ENCODE data around the gene SPRR1B. TPM values are rescaled to one million over a fixed set of nuclear protein-coding genes. Genes with fewer than 3 reads are reported as not detected.

SPRR1B gene
- total RNA-seq: not detected

DNA sequence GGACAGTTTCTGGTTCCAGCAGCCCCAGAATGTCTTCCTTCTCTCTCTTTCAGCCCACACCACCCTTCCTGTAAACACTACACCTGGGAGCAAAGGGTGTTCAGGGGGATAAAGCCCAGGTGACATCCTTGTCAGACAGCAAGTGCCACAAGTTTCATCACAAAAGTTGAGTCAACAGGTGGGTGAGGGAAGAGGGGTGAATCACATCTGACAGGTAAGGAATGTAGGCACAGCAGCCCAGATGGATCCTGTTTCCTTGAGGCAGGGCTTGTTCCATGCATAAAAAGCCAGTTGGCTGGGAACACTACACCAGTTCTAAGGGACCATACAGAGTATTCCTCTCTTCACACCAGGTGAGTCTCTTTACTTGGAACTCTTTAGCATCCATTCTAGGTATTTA, at the start of gene SPRR1B:
TSS of gene SPRR1B (plus strand) at position 309 of the 400 bp plus-strand sequence. CDS start 1,143 bp downstream, outside the sequence.

GRCh38 chr1:152983743-152984142, 47.3 kb upstream of the SPRR1B start, which contains the start of gene SPRR1A:
SPRR1A (plus strand) TSS chr1:152984081; CDS start chr1:152985231, 1,150 bp downstream.

GRCh38 chr1:153001382-153001781, 29.6 kb upstream of the SPRR1B start, which contains the start of gene SPRR3:
SPRR3 (plus strand) TSS chr1:153001749; CDS start chr1:153003021, 1,272 bp downstream.

GRCh38 chr1:153040950-153041631, 10.1 kb downstream of the SPRR1B start, which contains the start of gene SPRR2D:
SPRR2D (minus strand) TSS chr1:153041120; CDS start chr1:153040346, 774 bp downstream.

GRCh38 chr1:153057375-153057774, 26.4 kb downstream of the SPRR1B start, which contains the start of gene SPRR2A:
SPRR2A (minus strand) TSS chr1:153057512; CDS start chr1:153056735, 777 bp downstream.

DNA sequence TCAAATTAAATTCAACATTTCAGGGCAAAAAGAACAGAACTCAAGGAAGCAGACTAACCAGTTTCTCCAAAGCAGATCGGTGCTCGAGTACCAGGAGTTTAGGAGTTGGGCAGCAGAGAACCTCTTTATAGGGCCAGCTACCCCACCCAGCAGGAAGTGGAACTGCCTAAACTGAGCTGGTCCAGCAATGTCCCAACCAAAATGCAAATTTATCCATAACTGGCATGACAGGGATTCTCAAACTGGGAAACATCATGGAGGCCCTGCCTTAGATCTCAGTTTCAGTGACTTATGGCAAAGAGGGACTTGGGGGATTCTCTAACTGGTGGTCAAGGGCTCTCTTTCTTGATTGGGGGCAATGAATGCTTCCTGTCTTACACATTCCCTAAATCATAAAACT, 40.5 kb downstream of the SPRR1B start, which contains the start of gene SPRR2B:
TSS of gene SPRR2B (minus strand) at position 101 of the 400 bp plus-strand sequence. CDS start 772 bp downstream, outside the sequence.

Small RNAs within 50 kb of the gene (small RNA-seq; reads per million reads assigned to genes)
- not detected for gene AL356867.1 (ENCODE audit: low replicate concordance)
- gene RF00322 (ENCODE audit: low replicate concordance): not detected
- not detected for gene SPRR1A (ENCODE audit: low replicate concordance)

Other genes starting within 250 kb of the SPRR1B start
- not detected for gene LCE1E, start 244.9 kb upstream of the SPRR1B start, total RNA-seq
- gene LCE1D, start 234.5 kb upstream of the SPRR1B start, total RNA-seq: not detected
- not detected for gene LCE1C, start 224.6 kb upstream of the SPRR1B start, total RNA-seq
- not detected for gene LCE1B, start 219.2 kb upstream of the SPRR1B start, total RNA-seq
- gene LCE1A, start 203.7 kb upstream of the SPRR1B start, total RNA-seq: not detected
- not detected for gene LCE6A, start 188.3 kb upstream of the SPRR1B start, total RNA-seq
- not detected for gene LCE7A, start 171.2 kb upstream of the SPRR1B start, total RNA-seq
- not detected for gene SMCP, start 152.9 kb upstream of the SPRR1B start, total RNA-seq
- not detected for gene IVL, start 122.7 kb upstream of the SPRR1B start, total RNA-seq
- gene SPRR5, start 84.0 kb upstream of the SPRR1B start, total RNA-seq: not detected
- gene SPRR4, start 60.6 kb upstream of the SPRR1B start, total RNA-seq: not detected
- not detected for gene SPRR1A, start 47.1 kb upstream of the SPRR1B start, total RNA-seq
- not detected for gene SPRR3, start 29.5 kb upstream of the SPRR1B start, total RNA-seq
- gene SPRR2D, start 9.9 kb downstream of the SPRR1B start, total RNA-seq: not detected
- gene SPRR2A, start 26.3 kb downstream of the SPRR1B start, total RNA-seq: not detected
- gene SPRR2B, start 40.4 kb downstream of the SPRR1B start, total RNA-seq: not detected
- not detected for gene SPRR2E, start 63.3 kb downstream of the SPRR1B start, total RNA-seq
- gene SPRR2F, start 82.3 kb downstream of the SPRR1B start, total RNA-seq: not detected
- not detected for gene SPRR2G, start 119.7 kb downstream of the SPRR1B start, total RNA-seq
- gene LELP1, start 172.2 kb downstream of the SPRR1B start, total RNA-seq: not detected
- not detected for gene PRR9, start 186.4 kb downstream of the SPRR1B start, total RNA-seq
- gene LORICRIN, start 228.5 kb downstream of the SPRR1B start, total RNA-seq: not detected